Right ventricle myocardium superior (tissue), 1 donor: ENCODE data around the gene CD40. TPM values are rescaled to one million over a fixed set of nuclear protein-coding genes. Genes with fewer than 3 reads are reported as not detected.

Experiments used
- ATAC-seq: fragments of 200-7000 bp; cut with Tn5 transposase; one replicate; pipeline ENCODE4 v1.9.1; 2020; ENCODE audit warnings: mild to moderate bottlenecking; ENCODE audit not compliant: poor library complexity
- DNase-seq: peaks from one replicate; pipeline ENCODE4 v3.0.0-alpha.2; 2020
- intact Hi-C: fragments of 100-400 bp; cut with DNase I; formaldehyde crosslinking; loops from one replicate; pipeline ENCODE4 v1.11.2; 2022
- total RNA-seq: library from RNA; stranded (reverse); fragmentation: NEBNext Ultra II Directional; extraction: Animal tissue kit (Norgen Biotek cat#: 25700); gene quantifications from one replicate; pipeline ENCODE4 v1.2.1, GENCODE V29; 2021
- donor health status: DM: no; HTN: yes; CAD: no; lungs with severe emphysema.

Gene CD40
- total RNA-seq, 1 donor from 2014 or later: 7.4 TPM

- ATAC-seq (no peak), DNase-seq (peak; percentile 8)
- intact Hi-C loops: loop anchor here (5.0 kb wide), 1 partner anchor 213 kb away; no protein-coding TSS in a partner anchor
Observed at GRCh38 chr20:46134716-46135115, 16.6 kb downstream of the CD40 start.

GRCh38 chr20:46135856-46136633, 17.9 kb downstream of the CD40 start:
- DNase-seq: peak; percentile 10
- no peak for ATAC-seq
- intact Hi-C loops: no loop called here

GRCh38 chr20:46137816-46138215, 19.7 kb downstream of the CD40 start:
- DNase-seq (no peak), ATAC-seq (no peak)
- intact Hi-C loops: no loop called here

- intact Hi-C loops: no loop called here
- no peak for ATAC-seq
Observed at GRCh38 chr20:46139266-46139889, 21.3 kb downstream of the CD40 start.

GRCh38 chr20:46139908-46140482, 21.9 kb downstream of the CD40 start:
- ATAC-seq: no peak
- no peak for DNase-seq
- intact Hi-C loops: no loop called here

More at GRCh38 chr20:46139266-46139889, 21.3 kb downstream of the CD40 start:
- peak; percentile 27 for DNase-seq

- DNase-seq (no peak), ATAC-seq (no peak)
- intact Hi-C loops: no loop called here
Observed at GRCh38 chr20:46142124-46142523, 24.0 kb downstream of the CD40 start.

GRCh38 chr20:46144432-46145025, 26.4 kb downstream of the CD40 start:
- intact Hi-C loops: no loop called here
- DNase-seq: peak; percentile 8
- ATAC-seq: no peak

GRCh38 chr20:46145713-46146112, 27.6 kb downstream of the CD40 start:
- intact Hi-C loops: no loop called here
- no peak for DNase-seq
- ATAC-seq: no peak

GRCh38 chr20:46148313-46149208, 30.4 kb downstream of the CD40 start:
- intact Hi-C loops: no loop called here
- ATAC-seq: no peak
- DNase-seq: no peak

GRCh38 chr20:46150943-46151342, 32.8 kb downstream of the CD40 start:
- no peak for ATAC-seq
- no peak for DNase-seq
- intact Hi-C loops: no loop called here

- intact Hi-C loops: no loop called here
- DNase-seq: no peak
- ATAC-seq: no peak
Observed at GRCh38 chr20:46151936-46152335, 33.8 kb downstream of the CD40 start.

GRCh38 chr20:46152824-46153586, 34.9 kb downstream of the CD40 start:
- intact Hi-C loops: no loop called here
- ATAC-seq: no peak

GRCh38 chr20:46154305-46154704, 36.2 kb downstream of the CD40 start:
- no peak for ATAC-seq
- no peak for DNase-seq
- intact Hi-C loops: no loop called here

More at GRCh38 chr20:46152824-46153586, 34.9 kb downstream of the CD40 start:
- DNase-seq: no peak

GRCh38 chr20:46154796-46155195, 36.7 kb downstream of the CD40 start:
- ATAC-seq: no peak
- intact Hi-C loops: no loop called here
- DNase-seq: no peak

- no peak for ATAC-seq
- DNase-seq: no peak
- intact Hi-C loops: no loop called here
Observed at GRCh38 chr20:46156065-46156464, 38.0 kb downstream of the CD40 start.

GRCh38 chr20:46157076-46157592, 39.0 kb downstream of the CD40 start:
- intact Hi-C loops: no loop called here

GRCh38 chr20:46157625-46158024, 39.5 kb downstream of the CD40 start:
- no peak for DNase-seq
- no peak for ATAC-seq
- intact Hi-C loops: no loop called here

More at GRCh38 chr20:46157076-46157592, 39.0 kb downstream of the CD40 start:
- DNase-seq (no peak), ATAC-seq (no peak)
